ENCODE measurements around the gene TYK2.

TYK2 gene

GRCh38 chr19:10329555-10329954, 50.8 kb downstream of the TYK2 start:
- no peaks in the 10 kb centered on the region for H3K27me3 Mint-ChIP-seq
- intact Hi-C loops (cut with micrococcal nuclease) = no loop called here
- H3K4me1 Mint-ChIP-seq (ENCODE audit: low read depth) = peaks cover 26% of the 10 kb centered on the region
- H3K36me3 Mint-ChIP-seq (ENCODE audit: low read depth) = peaks cover 72% of the 10 kb centered on the region
- H3K27ac Mint-ChIP-seq = no peak overlapping the region
- no peaks in the 10 kb centered on the region for H3K9me3 Mint-ChIP-seq
- no peak overlapping the region for H3K4me3 Mint-ChIP-seq

DNA sequence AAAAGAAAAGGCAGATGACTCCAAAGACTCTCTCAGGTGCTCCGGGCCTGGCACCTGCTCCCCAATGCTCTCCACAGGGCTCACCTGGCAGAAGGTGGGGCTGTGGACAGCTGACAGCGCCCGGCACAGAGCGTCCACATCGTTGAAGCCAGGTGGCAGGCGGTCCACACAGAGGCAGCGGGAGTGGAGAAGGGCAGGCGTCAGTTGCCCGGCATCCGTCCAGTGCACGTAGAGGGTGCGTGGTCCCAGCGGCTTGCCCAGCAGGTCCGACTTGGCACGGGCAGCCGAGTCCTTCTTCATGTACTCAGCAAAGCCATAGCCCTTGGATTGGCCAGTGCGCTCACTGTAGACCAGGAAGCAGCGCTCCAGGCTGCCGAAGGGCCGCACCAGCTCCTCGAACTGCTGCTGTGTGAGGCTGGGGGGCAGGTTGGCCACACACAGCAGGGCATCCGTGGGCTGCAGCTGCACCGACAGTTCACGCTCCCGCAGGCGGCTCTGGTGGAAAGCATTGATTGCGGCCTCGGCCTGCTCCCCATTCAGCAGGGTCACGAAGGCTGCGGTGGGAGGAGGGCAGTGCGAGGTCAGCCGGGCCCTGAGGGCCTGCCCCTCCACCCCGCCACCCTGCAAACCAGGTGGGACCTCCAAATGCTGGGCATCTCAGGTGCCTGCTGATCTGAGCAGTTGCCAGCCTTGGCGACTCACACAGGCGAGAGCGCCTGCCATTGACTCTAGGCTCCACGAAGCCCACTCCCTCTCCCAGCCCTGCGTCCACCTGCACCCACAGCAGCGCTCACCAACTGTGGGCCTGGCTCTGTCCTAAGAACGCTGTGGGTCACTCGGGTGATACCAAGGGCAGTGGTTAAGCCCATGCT, 51.6 kb downstream of the TYK2 start:
- Mint-ChIP-seq H3K4me3 (no peak overlapping the region), H3K36me3 (ENCODE audit: low read depth) (peaks cover 79% of the 10 kb centered on the region), H3K9me3 (no peaks in the 10 kb centered on the region), H3K27ac (no peak overlapping the region), H3K27me3 (no peaks in the 10 kb centered on the region), H3K4me1 (ENCODE audit: low read depth) (peaks cover 19% of the 10 kb centered on the region)
- intact Hi-C loops (cut with micrococcal nuclease) = no loop called here

- Mint-ChIP-seq H3K27ac (peak overlapping the region; percentile 45), H3K36me3 (ENCODE audit: low read depth) (peaks cover 79% of the 10 kb centered on the region), H3K27me3 (no peaks in the 10 kb centered on the region), H3K4me3 (no peak overlapping the region), H3K4me1 (ENCODE audit: low read depth) (peaks cover 12% of the 10 kb centered on the region), H3K9me3 (no peaks in the 10 kb centered on the region)
- intact Hi-C loops (cut with micrococcal nuclease) = no loop called here
Measured at GRCh38 chr19:10327793-10328192, 52.6 kb downstream of the TYK2 start.

- Mint-ChIP-seq H3K27ac (no peak overlapping the region), H3K4me3 (no peak overlapping the region), H3K4me1 (ENCODE audit: low read depth) (no peaks in the 10 kb centered on the region), H3K36me3 (ENCODE audit: low read depth) (peaks cover 98% of the 10 kb centered on the region), H3K9me3 (no peaks in the 10 kb centered on the region), H3K27me3 (no peaks in the 10 kb centered on the region)
- intact Hi-C loops (cut with micrococcal nuclease) = no loop called here
Measured at GRCh38 chr19:10325732-10326131, 54.6 kb downstream of the TYK2 start.

DNA sequence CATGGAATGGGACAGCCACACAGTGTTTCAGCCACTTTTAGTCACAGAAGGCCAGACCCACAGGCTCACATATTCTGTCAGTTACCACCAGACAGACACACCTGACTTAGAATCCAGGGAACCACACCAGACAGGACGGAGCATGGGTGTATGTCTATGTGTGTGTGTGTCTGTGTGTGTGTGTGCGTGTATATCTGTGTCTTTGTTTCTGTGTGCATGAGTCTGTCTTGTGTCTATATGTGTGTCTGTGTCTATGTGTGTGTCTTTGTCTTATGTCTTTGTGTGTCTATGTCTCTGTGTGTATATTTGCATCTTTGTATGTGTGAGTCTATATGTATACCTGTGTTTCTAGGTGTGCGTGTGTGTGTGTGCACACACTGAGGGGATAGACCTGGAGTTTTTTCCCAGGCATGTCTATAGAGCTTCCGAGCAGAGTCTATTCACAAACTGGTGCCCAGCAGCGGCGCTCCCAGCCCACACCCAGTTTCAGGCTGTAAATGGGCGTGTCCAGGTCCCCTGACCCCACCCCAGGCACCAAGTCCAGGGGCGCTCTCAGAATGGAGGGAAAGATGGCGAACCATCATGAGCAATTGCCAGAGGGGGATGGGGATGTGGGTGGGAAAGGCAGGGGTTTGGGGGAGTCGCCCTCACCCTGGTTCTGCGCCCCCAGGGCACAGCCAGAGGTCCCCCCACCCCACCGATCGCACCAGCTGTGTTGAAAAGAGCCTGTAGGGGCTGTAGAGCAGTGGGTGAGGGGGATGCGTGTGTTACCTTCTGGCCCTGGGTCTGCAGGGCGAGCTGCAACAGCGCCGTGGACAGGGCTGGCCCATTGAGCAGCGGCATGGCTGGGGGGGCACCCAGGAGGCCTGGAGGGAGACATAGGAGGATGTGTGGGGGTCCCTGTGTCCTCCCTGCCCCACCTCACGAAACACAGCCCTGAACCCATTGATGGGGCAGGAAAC, 58.2 kb downstream of the TYK2 start:
- no peaks in the 10 kb centered on the region for H3K4me1 Mint-ChIP-seq (ENCODE audit: low read depth)
- no peaks in the 10 kb centered on the region for H3K9me3 Mint-ChIP-seq
- H3K4me3 Mint-ChIP-seq = no peak overlapping the region
- intact Hi-C loops (cut with micrococcal nuclease) = no loop called here
- peaks cover 100% of the 10 kb centered on the region for H3K36me3 Mint-ChIP-seq (ENCODE audit: low read depth)
- no peak overlapping the region for H3K27ac Mint-ChIP-seq
- H3K27me3 Mint-ChIP-seq = no peaks in the 10 kb centered on the region

- no peak overlapping the region for H3K27ac Mint-ChIP-seq
- H3K27me3 Mint-ChIP-seq = no peaks in the 10 kb centered on the region
- H3K4me1 Mint-ChIP-seq (ENCODE audit: low read depth) = no peaks in the 10 kb centered on the region
- intact Hi-C loops (cut with micrococcal nuclease) = no loop called here
- H3K4me3 Mint-ChIP-seq = no peak overlapping the region
- H3K9me3 Mint-ChIP-seq = no peaks in the 10 kb centered on the region
- H3K36me3 Mint-ChIP-seq (ENCODE audit: low read depth) = peaks cover 100% of the 10 kb centered on the region
Measured at GRCh38 chr19:10321417-10321797, 59.0 kb downstream of the TYK2 start.

DNA sequence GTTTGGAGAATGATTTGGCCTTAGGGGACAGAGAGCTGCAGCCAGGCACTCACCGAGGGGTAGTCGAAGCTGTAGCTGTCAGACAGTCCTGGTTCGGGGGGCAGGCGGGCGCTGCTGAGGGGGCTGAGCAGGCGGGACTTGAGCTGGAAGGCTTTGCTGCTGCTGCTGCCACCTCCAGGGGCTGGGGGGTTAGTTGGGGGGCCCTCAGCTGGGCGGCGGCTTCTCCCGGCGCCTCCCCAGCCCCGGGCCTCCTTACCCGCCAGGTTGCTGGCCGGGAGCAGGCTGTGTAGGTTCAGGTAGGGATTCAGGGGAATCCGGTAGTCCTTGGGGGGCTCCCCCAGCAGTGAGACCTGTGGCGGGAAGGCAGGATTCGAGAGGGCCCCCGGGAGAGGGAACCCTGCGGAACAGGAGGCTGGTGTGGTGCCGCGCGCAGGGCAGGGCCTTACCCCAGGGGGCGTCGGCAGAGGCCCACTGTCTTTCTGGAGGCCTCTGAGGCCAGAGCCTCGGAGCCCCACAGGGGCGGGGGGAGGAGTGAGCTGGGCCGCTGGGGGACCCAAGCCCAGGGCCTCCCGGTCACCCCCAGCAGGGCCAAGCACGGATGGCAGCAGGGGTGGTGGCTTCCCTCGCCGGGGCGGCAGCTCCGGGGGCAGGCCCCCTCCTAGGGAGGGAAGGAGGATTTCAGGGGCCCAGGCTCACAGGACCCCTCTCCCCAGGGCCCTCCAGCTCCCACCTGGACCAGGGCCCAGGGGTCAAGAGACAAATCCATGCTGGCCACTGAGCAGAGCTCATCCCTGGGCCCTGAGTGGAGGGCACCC, 59.6 kb downstream of the TYK2 start:
- no peaks in the 10 kb centered on the region for H3K4me1 Mint-ChIP-seq (ENCODE audit: low read depth)
- peaks cover 100% of the 10 kb centered on the region for H3K36me3 Mint-ChIP-seq (ENCODE audit: low read depth)
- no peak overlapping the region for H3K27ac Mint-ChIP-seq
- intact Hi-C loops (cut with micrococcal nuclease) = no loop called here
- no peaks in the 10 kb centered on the region for H3K27me3 Mint-ChIP-seq
- no peak overlapping the region for H3K4me3 Mint-ChIP-seq
- H3K9me3 Mint-ChIP-seq = no peaks in the 10 kb centered on the region

DNA sequence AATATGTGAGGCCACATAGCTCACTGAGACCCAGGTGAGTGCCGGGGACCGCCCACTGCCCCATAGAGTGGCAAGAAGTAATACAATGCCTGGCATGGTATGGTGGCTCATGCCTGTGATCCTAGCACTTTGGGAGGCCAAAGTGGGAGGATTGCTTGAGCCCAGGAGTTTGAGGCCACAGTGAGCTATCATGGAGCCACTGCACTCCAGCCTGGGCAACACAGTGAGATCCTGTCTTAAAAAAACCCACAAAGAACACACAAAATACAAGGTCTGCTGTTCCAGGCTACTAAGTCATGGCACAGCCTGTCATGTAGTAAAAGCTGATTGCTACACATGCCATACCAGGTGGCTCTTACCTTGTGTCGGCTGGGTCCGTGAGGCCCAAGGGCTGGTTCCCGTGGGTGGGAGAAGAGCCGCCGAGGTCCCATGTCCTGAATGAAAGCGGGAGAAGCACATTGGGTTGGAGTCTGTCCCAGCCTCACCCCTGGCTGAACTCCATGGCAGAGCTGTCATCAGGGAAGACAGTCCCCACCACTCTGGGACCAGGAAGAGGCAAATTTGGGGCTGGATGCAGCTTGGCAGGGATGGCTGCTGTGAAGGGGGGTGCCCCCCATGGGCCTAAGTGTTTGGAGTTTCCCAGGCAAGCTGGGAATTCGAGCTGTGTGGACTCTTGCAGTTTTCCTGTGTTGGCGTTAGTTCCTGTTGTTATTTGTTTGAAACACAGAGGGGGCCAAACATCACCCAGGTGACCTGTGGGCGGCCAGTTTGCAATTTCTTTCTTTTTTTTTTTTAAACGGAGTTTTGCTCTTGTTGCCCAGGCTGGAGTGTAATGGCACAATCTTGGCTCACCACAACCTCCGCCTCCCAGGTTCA, 61.3 kb downstream of the TYK2 start:
- no peak overlapping the region for H3K27ac Mint-ChIP-seq
- intact Hi-C loops (cut with micrococcal nuclease) = no loop called here
- H3K9me3 Mint-ChIP-seq = no peaks in the 10 kb centered on the region
- peaks cover 14% of the 10 kb centered on the region for H3K4me1 Mint-ChIP-seq (ENCODE audit: low read depth)
- no peaks in the 10 kb centered on the region for H3K27me3 Mint-ChIP-seq
- H3K36me3 Mint-ChIP-seq (ENCODE audit: low read depth) = peaks cover 90% of the 10 kb centered on the region
- no peak overlapping the region for H3K4me3 Mint-ChIP-seq

DNA sequence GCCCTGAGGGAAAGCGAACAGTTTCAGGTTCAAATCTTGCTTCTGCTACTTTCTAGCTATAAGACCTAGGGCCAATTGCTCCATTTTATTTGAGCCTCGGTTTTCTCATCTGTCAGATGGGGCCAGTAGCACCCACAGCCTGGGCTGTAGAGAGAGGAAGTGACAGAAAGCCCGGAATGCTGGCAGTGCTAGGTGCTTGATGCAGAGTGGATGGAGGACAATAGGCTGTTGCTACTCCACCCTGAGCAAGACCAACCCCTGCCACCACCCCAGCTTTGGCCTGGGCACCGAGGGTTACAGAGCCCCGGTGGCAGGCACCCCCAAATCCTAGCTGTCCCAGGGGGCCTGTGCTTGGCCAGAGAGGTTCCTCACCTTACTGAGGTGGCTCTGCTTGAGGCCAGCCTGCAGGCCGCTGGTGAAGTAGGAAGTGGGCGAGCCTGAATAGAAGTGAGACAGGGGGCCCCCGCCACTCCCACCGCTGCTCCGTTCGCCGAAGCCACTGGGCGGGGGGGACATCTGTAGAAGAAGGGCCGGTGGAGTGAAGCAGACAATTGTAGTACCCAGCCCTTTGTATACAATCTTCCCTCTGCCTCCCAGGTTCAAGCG, 62.4 kb downstream of the TYK2 start:
- Mint-ChIP-seq H3K4me1 (ENCODE audit: low read depth) (peaks cover 14% of the 10 kb centered on the region), H3K27me3 (no peaks in the 10 kb centered on the region), H3K4me3 (no peak overlapping the region), H3K27ac (no peak overlapping the region), H3K9me3 (no peaks in the 10 kb centered on the region), H3K36me3 (ENCODE audit: low read depth) (peaks cover 83% of the 10 kb centered on the region)
- intact Hi-C loops (cut with micrococcal nuclease) = no loop called here

GRCh38 chr19:10317045-10317856, 63.1 kb downstream of the TYK2 start:
- peaks cover 83% of the 10 kb centered on the region for H3K36me3 Mint-ChIP-seq (ENCODE audit: low read depth)
- H3K9me3 Mint-ChIP-seq = no peaks in the 10 kb centered on the region
- H3K4me1 Mint-ChIP-seq (ENCODE audit: low read depth) = peaks cover 14% of the 10 kb centered on the region
- intact Hi-C loops (cut with micrococcal nuclease) = no loop called here
- H3K27me3 Mint-ChIP-seq = no peaks in the 10 kb centered on the region
- peak overlapping the region; percentile 63 for H3K27ac Mint-ChIP-seq
- no peak overlapping the region for H3K4me3 Mint-ChIP-seq

DNA sequence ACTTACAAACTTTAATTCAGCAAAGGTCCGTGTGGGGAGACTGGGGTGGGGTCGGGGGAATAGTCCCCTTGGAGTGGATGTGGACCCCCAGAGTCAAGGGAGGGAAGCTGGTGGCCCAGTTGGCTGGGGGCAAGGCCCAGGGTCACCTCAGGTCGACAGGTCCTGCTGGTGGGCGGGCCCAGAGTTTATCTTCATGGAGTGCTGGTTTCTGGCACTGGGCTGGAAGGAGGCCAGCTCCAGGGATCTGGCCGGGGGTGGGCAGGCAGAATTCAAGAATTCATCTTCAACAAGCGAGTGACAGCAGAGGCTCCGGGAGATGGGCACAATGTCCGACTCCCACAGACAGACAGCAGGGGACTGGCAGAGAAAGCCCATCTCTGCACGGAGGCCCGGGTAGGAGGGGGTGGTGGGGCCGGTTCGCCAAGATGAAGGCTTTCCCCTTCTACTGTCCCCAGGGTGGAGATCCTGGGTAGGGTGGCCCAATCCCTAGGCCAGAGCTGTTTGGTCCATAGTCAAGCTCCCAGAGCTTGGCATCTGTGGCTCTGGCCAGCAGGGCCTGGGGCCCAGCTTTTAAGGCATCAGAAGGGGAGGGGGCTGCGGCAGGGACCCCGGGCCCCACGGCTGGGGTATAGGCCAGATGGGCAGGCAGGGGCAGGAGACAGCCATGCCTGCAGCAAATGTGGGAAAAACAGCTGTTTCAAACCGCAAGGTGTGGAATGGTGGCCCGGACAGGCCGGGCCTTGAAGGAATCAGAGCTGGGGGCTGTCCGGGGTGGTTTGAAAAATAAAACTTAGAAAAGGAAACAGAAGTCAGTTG, 63.9 kb downstream of the TYK2 start:
- no peak overlapping the region for H3K4me3 Mint-ChIP-seq
- peak overlapping the region; percentile 63 for H3K27ac Mint-ChIP-seq
- no peaks in the 10 kb centered on the region for H3K9me3 Mint-ChIP-seq
- intact Hi-C loops (cut with micrococcal nuclease) = no loop called here
- no peaks in the 10 kb centered on the region for H3K27me3 Mint-ChIP-seq
- H3K4me1 Mint-ChIP-seq (ENCODE audit: low read depth) = peaks cover 14% of the 10 kb centered on the region
- H3K36me3 Mint-ChIP-seq (ENCODE audit: low read depth) = peaks cover 76% of the 10 kb centered on the region
